WTC11 (cell line): ENCODE data around the gene DNAH17. TPM values are rescaled to one million over a fixed set of nuclear protein-coding genes. Genes with fewer than 3 reads are reported as not detected.

Source experiments
- ATAC-seq: fragments of 200-7000 bp; cut with Tn5 transposase; 2 replicates; pipeline ENCODE4 v1.10.0; 2021; ENCODE audit warnings: mild to moderate bottlenecking, moderate library complexity
- CTCF ChIA-PET: fragments of 300-600 bp; sonication (Branson Sonifier 250); formaldehyde crosslinking; loops from one replicate; lab custom pipeline; 2021; ENCODE audit warnings: antibody characterized with exemption; lab: Charles Lee
- POLR2A ChIA-PET: fragments of 350-600 bp; sonication (Branson Sonifier 250); formaldehyde crosslinking; loops from one replicate; lab custom pipeline; 2021; ENCODE audit warnings: antibody characterized with exemption; lab: Charles Lee
- DNase-seq: peaks from one replicate; pipeline ENCODE4 v3.0.0; 2021; ENCODE audit warnings: low spot score
- H3K27ac Mint-ChIP-seq: 2 replicates; pipeline ENCODE4 v1.8.0; 2021; ENCODE audit warnings: mixed read lengths
- H3K27me3 Mint-ChIP-seq: 2 replicates; pipeline ENCODE4 v1.8.0; 2021; ENCODE audit warnings: low read depth, mild to moderate bottlenecking, moderate library complexity, mixed read lengths
- H3K36me3 Mint-ChIP-seq: 2 replicates; pipeline ENCODE4 v1.8.0; 2021; ENCODE audit warnings: mixed read lengths
- H3K4me1 Mint-ChIP-seq: 2 replicates; pipeline ENCODE4 v1.8.0; 2022; ENCODE audit warnings: mixed read lengths
- H3K4me3 Mint-ChIP-seq: 2 replicates; pipeline ENCODE4 v1.8.0; 2021; ENCODE audit warnings: mild to moderate bottlenecking, moderate library complexity, mixed read lengths
- H3K9me3 Mint-ChIP-seq: 2 replicates; pipeline ENCODE4 v1.8.0; 2021; ENCODE audit warnings: mixed read lengths
- ARID4B ChIP-seq: sonication (generic); formaldehyde crosslinking; IDR thresholded peaks from 2 replicates; pipeline ENCODE4 v1.8.0; 2023; ENCODE audit warnings: missing genetic modification reagents, mild to moderate bottlenecking, borderline replicate concordance
- E2F1 ChIP-seq: sonication (generic); formaldehyde crosslinking; IDR thresholded peaks from 2 replicates; pipeline ENCODE4 v1.8.0; 2022; ENCODE audit warnings: mild to moderate bottlenecking, missing genetic modification reagents
- E2F4 ChIP-seq: sonication (generic); formaldehyde crosslinking; IDR thresholded peaks from 2 replicates; pipeline ENCODE4 v1.8.1; 2022; ENCODE audit warnings: low read depth, mild to moderate bottlenecking, moderate library complexity, missing genetic modification reagents, borderline replicate concordance
- E2F5 ChIP-seq: sonication (generic); formaldehyde crosslinking; IDR thresholded peaks from 2 replicates; pipeline ENCODE4 v1.8.1; 2022; ENCODE audit warnings: mild to moderate bottlenecking, moderate library complexity, missing genetic modification reagents
- EMX1 ChIP-seq: fragments of 250-450 bp; sonication (Bioruptor Pico); IDR thresholded peaks from 2 replicates; pipeline ENCODE4 v1.8.0; 2021; ENCODE audit warnings: mild to moderate bottlenecking
- FOXK1 ChIP-seq: sonication (generic); formaldehyde crosslinking; IDR thresholded peaks from 2 replicates; pipeline ENCODE4 v1.8.0; 2022; ENCODE audit warnings: mild to moderate bottlenecking, moderate library complexity, missing genetic modification reagents
- NR3C1 ChIP-seq: sonication (generic); formaldehyde crosslinking; conservative IDR thresholded peaks from 2 replicates; pipeline ENCODE4 v1.8.1; 2023; ENCODE audit warnings: low read depth, mild to moderate bottlenecking, missing genetic modification reagents
- OVOL2 ChIP-seq: fragments of 250-450 bp; sonication (Bioruptor Pico); IDR thresholded peaks from 2 replicates; pipeline ENCODE4 v1.9.0; 2021; ENCODE audit warnings: mild to moderate bottlenecking, borderline replicate concordance
- RELA ChIP-seq: sonication (generic); formaldehyde crosslinking; IDR thresholded peaks from 2 replicates; pipeline ENCODE4 v1.8.1; 2022; ENCODE audit warnings: missing genetic modification reagents, mild to moderate bottlenecking, borderline replicate concordance
- SP1 ChIP-seq: sonication (generic); formaldehyde crosslinking; conservative IDR thresholded peaks from 2 replicates; pipeline ENCODE4 v1.8.1; 2022; ENCODE audit warnings: missing genetic modification reagents
- TCF7 ChIP-seq: sonication (generic); formaldehyde crosslinking; IDR thresholded peaks from 2 replicates; pipeline ENCODE4 v1.8.0; 2022; ENCODE audit warnings: mild to moderate bottlenecking, low read depth, missing genetic modification reagents, moderate library complexity
- TEAD1 ChIP-seq: sonication (generic); formaldehyde crosslinking; IDR thresholded peaks from 2 replicates; pipeline ENCODE4 v1.8.0; 2022; ENCODE audit warnings: mild to moderate bottlenecking, missing genetic modification reagents
- ZMAT4 ChIP-seq: fragments of 250-450 bp; sonication (Bioruptor Pico); IDR thresholded peaks from 2 replicates; pipeline ENCODE4 v1.9.0; 2021; ENCODE audit warnings: mild to moderate bottlenecking
- ZNF263 ChIP-seq: sonication (generic); formaldehyde crosslinking; IDR thresholded peaks from 2 replicates; pipeline ENCODE4 v1.8.1; 2022; ENCODE audit warnings: low read depth, mild to moderate bottlenecking, moderate library complexity, missing genetic modification reagents
- ZNF317 ChIP-seq: sonication (generic); formaldehyde crosslinking; IDR thresholded peaks from 2 replicates; pipeline ENCODE4 v1.8.1; 2023; ENCODE audit warnings: low read depth, mild to moderate bottlenecking, moderate library complexity, missing genetic modification reagents, borderline replicate concordance
- ZNF416 ChIP-seq: fragments of 250-450 bp; sonication (Bioruptor Pico); IDR thresholded peaks from 2 replicates; pipeline ENCODE4 v1.9.0; 2021; ENCODE audit warnings: mild to moderate bottlenecking, inconsistent platforms
- ZNF423 ChIP-seq: fragments of 250-450 bp; sonication (Bioruptor Pico); IDR thresholded peaks from 2 replicates; pipeline ENCODE4 v2.1.2; 2022; ENCODE audit warnings: mild to moderate bottlenecking, moderate library complexity
- ZNF512 ChIP-seq: sonication (generic); formaldehyde crosslinking; IDR thresholded peaks from 2 replicates; pipeline ENCODE4 v1.8.1; 2022; ENCODE audit warnings: missing genetic modification reagents, borderline replicate concordance
- total RNA-seq: library from RNA; stranded (reverse); gene quantifications from 3 replicates; pipeline ENCODE4 v1.2.3, GENCODE V29; 2021
- TF ChIP-seq, protein P1 (sequence below): sonication (generic); formaldehyde crosslinking; IDR thresholded peaks from 2 replicates; pipeline ENCODE4 v1.8.1; 2023; ENCODE audit warnings: mild to moderate bottlenecking, missing genetic modification reagents

Gene DNAH17
- total RNA-seq, 1 experiment from 2014 or later, result 0.87 TPM

DNA sequence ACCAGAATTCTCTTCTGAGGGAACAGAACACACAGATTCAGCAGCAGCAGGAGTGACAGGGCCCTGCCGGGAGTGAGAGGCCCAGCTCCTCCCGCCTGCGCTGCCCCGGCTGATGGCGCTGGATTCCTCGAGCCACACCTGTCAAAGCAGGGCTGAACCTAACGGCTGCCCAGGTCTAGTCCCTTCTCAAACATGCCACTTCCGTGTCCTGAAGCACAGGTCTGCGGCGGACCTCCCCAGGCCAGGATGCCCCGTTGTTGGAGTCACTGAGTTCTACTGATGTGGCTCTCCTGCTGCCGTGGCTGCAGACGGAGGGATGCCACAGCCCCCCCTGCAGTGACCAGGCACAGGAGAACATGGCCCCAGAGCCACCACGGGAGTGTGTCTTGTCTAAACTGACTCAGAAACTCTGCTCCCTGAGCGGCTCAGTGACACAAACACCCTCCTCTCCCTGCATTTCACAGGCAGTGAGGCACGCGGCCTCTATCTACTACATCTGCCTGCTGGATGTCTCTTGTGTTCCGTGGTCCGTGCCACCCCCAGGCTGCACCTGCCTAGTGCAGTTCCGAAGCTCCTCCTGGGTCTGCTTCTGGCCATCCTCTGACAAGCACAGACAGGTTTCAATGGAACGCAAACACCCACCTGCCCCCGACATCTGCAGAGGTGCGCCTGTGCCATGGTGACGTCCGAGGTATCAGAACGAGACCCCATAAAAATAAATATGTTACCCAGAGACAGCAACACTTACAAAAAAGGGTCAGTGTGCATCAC lies 44.7 kb upstream of the DNAH17 start:
- Mint-ChIP-seq H3K4me3 (no peak overlapping the region), H3K4me1 (no peaks in the 10 kb centered on the region)

GRCh38 chr17:78620099-78620498 lies 42.9 kb upstream of the DNAH17 start:
- DNase-seq, result no peak
- Mint-ChIP-seq H3K9me3 (peaks cover 12% of the 10 kb centered on the region), H3K27ac (no peak overlapping the region), H3K36me3 (no peaks in the 10 kb centered on the region), H3K4me1 (no peaks in the 10 kb centered on the region), H3K4me3 (no peak overlapping the region), H3K27me3 (no peaks in the 10 kb centered on the region)
- no peak for TF ChIP-seq E2F5 (CRISPR knock-in tag)
- ChIA-PET POLR2A (no interaction called here), CTCF (no interaction called here)
- no peak for ATAC-seq

More for the DNA sequence above, 44.7 kb upstream of the DNAH17 start:
- Mint-ChIP-seq H3K27ac (no peak overlapping the region), H3K36me3 (no peaks in the 10 kb centered on the region), H3K27me3 (no peaks in the 10 kb centered on the region), H3K9me3 (peaks cover 12% of the 10 kb centered on the region)
- no peak for DNase-seq
- TF ChIP-seq EMX1 (CRISPR knock-in tag), result no peak
- no peak for TF ChIP-seq ZNF317 (CRISPR knock-in tag)
- TF ChIP-seq ZNF416, result no peak
- no peak for TF ChIP-seq ARID4B
- TF ChIP-seq TCF7 (CRISPR knock-in tag), result no peak
- TF ChIP-seq E2F4, result no peak
- ChIA-PET CTCF (no interaction called here), POLR2A (no interaction called here)
- no peak for ATAC-seq

- CTCF ChIA-PET, result no interaction called here
- DNase-seq, result no peak
- H3K36me3 Mint-ChIP-seq, result no peaks in the 10 kb centered on the region
- H3K27me3 Mint-ChIP-seq, result no peaks in the 10 kb centered on the region; the same call in 1 of the 2 replicates
- ATAC-seq, result no peak
- H3K9me3 Mint-ChIP-seq, result peaks cover 12% of the 10 kb centered on the region
- POLR2A ChIA-PET, result no interaction called here
- no peak overlapping the region for H3K27ac Mint-ChIP-seq
- no peaks in the 10 kb centered on the region for H3K4me1 Mint-ChIP-seq
- no peak overlapping the region for H3K4me3 Mint-ChIP-seq
- TF ChIP-seq ZNF263 (CRISPR knock-in tag), result no peak
- no peak for TF ChIP-seq RELA (CRISPR knock-in tag)
- TF ChIP-seq OVOL2 (CRISPR knock-in tag), result no peak
- TF ChIP-seq E2F4, result no peak
- no peak for TF ChIP-seq SP1 (CRISPR knock-in tag)
- no peak for TF ChIP-seq TEAD1 (CRISPR knock-in tag)
- TF ChIP-seq NR3C1 (CRISPR knock-in tag), result no peak
- TF ChIP-seq FOXK1 (CRISPR knock-in tag), result no peak
- TF ChIP-seq E2F1, result no peak
- TF ChIP-seq, protein P1, sequence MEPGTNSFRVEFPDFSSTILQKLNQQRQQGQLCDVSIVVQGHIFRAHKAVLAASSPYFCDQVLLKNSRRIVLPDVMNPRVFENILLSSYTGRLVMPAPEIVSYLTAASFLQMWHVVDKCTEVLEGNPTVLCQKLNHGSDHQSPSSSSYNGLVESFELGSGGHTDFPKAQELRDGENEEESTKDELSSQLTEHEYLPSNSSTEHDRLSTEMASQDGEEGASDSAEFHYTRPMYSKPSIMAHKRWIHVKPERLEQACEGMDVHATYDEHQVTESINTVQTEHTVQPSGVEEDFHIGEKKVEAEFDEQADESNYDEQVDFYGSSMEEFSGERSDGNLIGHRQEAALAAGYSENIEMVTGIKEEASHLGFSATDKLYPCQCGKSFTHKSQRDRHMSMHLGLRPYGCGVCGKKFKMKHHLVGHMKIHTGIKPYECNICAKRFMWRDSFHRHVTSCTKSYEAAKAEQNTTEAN (CRISPR knock-in tag), result no peak
- no peak for TF ChIP-seq ZMAT4 (CRISPR knock-in tag)
- no peak for TF ChIP-seq ZNF423 (CRISPR knock-in tag)
- no peak for TF ChIP-seq ZNF512 (CRISPR knock-in tag)
Measured at GRCh38 chr17:78619334-78619733, 42.1 kb upstream of the DNAH17 start.
